GM12892 (cell line): ENCODE measurements around the gene MTA2.

Experiments used
- POLR2A ChIP-seq: IDR thresholded peaks from 2 replicates; pipeline ENCODE4 v1.6.1; 2011; ENCODE audit warnings: low read depth, low read length, control low read depth
- POLR2AphosphoS5 ChIP-seq: IDR thresholded peaks from 2 replicates; pipeline ENCODE4 v1.6.1; 2011; ENCODE audit warnings: low read depth, low read length, control low read depth

- TF ChIP-seq POLR2A, result no peak
- no peak for TF ChIP-seq POLR2AphosphoS5
Observed at GRCh38 chr11:62569611-62570010, 32.1 kb downstream of the MTA2 start.
